NCI-H774 (cell line): ENCODE measurements around the gene ASXL2.

Experiments
- DNase-seq: peaks from one replicate; lab custom pipeline; 2025; lab: John Stamatoyannopoulos, UW

ASXL2 gene

DNA sequence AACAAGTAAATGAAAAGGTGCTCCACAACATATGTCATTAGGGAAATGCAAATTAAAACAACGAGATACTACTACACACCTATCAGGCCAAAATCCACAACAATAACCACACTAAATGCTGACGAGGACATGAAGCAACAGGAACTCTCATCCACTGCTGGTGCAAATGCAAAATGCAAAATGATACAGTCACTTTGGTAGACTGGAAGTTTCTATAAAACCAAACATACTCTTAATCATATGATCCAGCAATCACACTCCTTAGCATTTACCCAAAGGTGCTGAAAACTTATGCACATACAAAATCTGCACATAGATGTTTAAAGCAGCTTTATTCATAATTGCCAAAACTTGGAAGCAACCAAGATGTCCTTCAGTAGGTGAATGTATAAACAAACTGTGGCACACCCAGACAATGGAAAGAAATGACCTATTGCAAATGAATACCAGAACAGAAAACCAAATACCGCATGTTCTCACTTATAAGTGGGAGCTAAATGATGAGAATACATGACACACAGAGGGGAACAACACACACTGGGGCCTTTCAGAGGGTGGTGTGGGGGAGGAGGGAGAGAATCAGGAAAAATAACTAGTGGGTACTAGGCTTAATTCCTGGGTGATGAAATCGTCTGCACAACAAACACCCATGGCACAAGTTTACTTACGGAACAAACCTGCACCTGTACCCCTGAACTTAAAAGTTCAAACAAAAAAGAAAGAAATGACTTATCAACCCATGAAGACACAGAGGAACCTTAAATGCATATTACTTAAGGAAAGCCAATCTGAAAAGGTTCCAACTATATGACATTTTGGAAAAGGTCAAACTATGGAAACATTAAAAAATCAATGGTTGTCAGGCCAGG lies 80.4 kb downstream of the ASXL2 start:
- DNase-seq = no peak

- DNase-seq = no peak
Observed at GRCh38 chr2:25794544-25795276, 83.6 kb downstream of the ASXL2 start.

- no peak for DNase-seq
Observed at GRCh38 chr2:25790074-25790790, 88.1 kb downstream of the ASXL2 start.

DNA sequence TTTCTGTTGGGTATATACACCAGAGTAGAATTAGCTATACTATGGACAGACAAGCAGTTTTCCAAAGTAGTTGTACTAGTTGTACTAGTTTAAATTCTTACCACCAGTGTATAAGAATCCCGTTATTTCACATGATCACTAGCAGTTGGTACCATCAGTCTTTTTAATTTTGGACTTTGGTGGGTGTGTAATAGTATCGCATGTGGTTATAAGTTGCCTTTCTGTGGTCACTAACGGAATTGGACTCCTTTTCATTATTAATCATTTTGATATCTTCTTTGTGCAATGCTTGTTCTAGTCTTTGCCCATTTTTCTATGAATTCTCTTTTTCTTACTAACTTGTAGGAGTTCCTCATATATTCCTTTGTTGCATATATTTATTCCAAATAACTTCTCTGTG lies 89.8 kb downstream of the ASXL2 start:
- DNase-seq = no peak

DNA sequence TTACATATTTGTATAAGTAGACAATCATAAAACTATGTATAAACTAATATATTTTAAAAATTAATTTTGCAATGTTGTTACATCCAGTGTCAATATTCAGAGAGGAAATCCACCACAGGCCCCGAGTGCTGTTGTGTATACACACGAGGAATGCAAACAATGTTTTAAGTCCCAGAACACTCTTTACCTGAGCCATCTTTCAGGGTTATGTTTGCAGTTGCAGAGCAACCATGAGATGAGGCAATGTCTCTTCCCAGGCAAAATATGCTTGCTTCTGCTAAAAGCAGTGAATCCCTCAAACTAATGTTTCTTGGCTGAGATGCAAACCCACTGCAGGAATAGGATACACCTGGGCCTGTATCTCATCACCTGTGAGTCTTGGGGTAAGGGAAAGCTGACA lies 91.3 kb downstream of the ASXL2 start:
- no peak for DNase-seq

DNA sequence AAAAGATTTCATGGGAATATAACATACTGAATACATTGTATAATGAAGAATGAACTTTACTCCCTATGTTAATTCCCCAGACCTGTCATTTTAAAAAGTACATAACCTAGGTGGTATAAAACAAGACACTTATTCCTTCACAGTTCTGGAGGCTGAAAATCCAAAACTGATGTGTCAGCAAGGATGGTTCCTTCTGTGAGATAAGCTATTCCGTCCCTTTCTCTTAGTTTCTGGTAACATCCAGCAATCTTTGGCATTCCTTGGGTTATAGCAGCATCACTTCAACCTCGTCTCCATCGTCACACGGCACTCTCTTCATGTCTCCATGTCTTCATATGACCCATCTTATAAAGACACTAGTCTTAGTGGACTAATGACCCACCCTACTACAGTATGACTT lies 93.9 kb downstream of the ASXL2 start:
- DNase-seq = no peak

- no peak for DNase-seq
Observed at GRCh38 chr2:25777077-25777476, 101.2 kb downstream of the ASXL2 start.

- DNase-seq = no peak
Observed at GRCh38 chr2:25772078-25772477, 106.2 kb downstream of the ASXL2 start.

DNA sequence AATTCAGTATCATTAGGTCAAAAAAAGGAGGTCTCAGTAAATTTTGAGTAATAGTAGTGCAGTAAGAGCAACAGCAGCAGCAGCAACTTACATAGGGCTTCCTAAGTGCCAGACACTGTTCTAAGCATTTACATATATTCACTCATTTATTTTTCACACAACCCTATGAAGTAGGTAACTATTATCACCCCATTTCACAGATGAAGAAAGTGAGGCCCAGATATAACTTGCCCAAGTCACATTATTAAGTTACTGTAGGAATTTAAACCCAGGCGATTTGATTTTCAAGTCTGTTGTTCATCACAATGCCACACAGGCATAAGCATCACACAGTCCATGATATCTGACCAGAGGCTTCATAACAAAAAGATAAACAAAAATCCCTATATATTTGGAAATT lies 114.7 kb downstream of the ASXL2 start:
- no peak for DNase-seq

GRCh38 chr2:25760297-25760696 lies 118.0 kb downstream of the ASXL2 start:
- DNase-seq = no peak

DNA sequence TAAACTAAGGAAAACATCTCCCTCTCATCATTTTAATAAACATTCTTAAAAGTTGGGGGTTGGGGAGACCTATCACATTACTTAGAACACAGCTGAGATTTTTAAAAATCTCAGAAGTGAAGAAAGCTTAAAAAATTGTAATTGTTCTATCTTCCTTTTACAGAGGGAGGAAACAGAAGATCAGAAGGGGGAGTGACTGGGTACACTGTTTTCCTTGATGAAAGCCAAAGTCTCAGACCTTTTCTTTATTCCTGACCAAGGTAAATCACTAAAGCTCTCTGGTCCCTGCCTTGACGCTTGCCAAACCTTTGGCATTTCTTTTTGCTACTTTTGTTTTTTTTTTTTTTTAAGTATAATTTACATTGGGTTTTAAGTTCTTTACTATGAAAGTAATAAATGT lies 119.9 kb downstream of the ASXL2 start:
- DNase-seq = no peak

DNA sequence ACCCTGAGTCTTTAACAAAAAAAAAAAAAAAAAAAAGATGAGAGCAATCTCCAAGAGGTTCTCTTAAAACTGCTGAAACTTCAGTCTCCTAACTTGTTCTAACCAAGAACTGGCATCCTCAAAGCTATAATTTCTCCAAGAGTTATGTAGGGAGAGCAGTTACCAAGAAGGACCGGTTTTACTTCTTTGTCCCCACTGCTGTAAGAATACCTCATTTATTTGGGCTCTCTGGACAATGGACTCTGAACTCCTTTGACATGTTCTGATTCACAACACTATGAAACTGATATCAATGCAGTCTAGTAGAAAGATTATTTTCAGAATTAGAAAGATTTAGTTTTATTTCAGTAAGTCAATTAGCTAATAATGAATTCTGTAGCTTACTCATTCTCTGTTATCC lies 120.4 kb downstream of the ASXL2 start:
- DNase-seq = no peak

- no peak for DNase-seq
Observed at GRCh38 chr2:25756536-25756935, 121.8 kb downstream of the ASXL2 start.

DNA sequence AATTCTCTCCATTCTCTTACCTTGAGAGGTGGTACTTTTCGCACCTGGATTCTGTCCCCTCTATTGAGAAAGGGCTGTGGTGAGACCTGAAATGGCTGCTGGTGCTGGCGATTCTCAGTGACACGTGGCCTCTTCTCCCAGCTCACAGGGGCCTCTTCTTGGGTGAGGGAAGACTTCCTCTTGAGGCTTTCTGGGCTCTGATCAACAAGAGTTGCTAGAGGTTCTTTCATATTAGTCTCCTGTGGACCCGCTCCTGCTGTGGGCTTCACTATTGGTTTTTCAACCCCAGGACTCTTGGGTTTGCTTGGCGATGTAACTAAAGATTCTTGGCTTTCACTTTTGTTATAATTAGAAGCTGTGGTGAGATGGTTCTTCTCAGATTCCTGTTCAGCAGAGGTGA lies 128.6 kb downstream of the ASXL2 start:
- no peak for DNase-seq

- no peak for DNase-seq
Observed at GRCh38 chr2:25744055-25744454, 134.2 kb downstream of the ASXL2 start.

DNA sequence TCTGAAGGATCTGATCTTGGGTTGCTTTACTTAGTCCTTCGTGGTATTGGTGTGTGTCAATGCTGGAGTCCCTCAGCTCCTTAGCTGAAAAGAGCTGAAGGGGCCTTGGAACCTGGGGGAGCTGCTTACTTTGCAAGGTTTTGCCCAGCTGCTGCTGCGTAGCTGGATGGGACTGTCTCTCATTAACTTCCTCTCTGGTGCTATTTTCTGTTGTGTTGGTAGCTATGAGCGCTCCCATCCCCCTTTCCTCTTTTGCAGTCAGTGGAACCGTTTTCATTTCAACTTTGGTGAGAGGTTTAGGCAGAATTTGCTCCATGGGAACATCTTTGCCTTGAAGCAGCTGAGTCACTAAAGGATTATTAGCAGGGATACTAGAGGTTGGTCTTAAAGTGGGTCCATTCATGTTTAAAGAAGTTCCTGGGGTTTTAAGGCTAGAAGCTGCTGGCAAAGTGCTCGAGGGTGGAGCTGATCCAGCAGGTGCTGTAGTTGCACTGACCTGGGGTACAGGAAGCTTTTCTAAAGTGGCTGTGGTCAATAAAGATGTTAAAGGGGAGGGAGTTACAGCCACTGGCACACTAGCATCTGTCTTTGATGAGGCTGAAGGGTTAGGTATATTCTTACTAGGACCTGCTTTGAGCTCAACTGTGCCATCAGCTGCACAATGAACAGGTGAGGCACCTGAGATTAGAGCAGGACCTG lies 135.0 kb downstream of the ASXL2 start:
- no peak for DNase-seq

DNA sequence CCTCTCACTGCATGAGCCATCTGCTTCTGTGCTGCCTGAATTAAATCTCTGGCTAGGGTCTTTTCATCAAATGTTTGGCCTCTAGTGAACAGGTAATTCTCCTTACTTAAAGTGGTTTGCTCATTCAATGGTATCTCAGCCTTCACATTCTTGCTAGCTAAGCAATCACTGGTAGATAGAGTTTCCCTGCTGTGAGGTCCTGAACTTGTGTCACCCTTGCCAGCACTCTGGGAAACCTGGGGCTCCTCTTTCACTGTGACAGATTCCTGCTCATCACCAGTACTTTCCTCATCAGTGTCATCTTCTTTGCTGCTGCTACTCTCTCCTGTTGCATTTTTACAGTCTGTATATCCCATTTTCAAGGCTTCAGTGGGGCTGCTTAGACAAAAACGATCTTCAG lies 135.8 kb downstream of the ASXL2 start:
- DNase-seq = no peak

DNA sequence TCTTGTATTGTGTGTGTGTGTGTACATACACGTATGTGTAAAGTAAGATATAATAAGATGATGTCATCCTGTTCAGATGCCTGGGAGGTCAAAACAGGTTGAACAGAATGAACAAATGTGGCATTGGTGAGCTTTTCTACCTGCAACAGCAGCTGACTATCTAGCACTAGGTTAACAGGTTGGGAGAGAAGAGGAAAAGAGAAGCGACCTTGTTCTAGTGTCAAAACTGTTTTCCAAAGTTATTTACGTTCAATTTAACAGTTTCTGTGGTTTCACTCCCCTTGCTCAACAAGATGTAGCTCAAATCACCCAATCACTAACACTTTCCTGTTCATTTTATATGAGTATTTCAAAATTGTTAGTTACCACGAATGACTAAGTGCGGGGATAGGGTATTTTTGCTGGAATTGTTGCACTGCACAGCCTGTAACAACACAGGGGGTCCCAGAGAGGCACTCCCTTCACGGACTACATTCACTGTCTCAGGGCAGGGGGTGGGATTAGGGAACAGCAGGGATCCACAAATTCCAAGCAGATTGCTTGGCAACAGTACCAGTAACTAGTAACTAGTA lies 137.4 kb downstream of the ASXL2 start:
- DNase-seq = no peak

DNA sequence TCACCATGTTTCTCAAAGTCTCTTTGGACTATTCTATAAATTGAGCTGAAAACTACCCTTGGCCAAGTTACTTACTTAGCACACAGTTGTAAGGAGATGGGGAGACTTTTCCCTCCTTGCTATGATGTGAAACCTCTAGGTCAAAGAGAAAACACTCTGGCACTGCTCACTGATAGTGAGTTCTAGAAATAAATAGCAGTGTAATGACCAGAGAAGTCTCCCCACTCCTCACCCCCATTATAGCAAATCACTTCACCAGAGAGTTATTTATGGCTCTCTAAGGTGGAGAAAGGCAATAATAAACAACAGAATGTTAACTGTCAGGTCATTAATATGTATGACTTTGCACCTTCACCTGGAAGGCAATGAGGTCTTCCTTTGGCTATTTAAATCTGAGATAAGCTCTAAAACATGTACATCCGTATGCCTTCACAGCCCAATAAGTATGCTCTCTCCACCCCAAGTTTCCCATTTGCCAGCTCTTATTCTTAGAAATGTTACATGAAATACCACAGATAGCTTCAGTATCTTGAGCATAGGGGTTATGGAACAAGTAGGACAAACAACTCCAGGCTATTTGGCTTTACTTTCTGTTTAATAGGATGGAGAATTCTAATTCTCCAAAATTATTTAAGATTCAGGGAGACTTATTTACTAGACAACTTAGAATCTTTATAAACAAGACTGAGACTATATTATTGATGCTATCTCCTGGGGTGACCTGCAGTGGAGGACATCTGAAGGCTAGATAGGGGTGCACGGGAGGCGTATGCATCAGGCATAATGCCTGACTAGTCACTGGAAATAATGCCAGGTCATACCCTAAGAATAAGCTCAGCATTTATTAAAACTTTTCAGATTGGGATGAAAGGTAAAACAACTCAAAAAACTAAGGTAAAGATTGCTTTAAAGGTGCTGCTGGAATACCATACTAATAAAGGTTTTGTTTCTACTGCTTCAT lies 139.6 kb downstream of the ASXL2 start:
- no peak for DNase-seq

DNA sequence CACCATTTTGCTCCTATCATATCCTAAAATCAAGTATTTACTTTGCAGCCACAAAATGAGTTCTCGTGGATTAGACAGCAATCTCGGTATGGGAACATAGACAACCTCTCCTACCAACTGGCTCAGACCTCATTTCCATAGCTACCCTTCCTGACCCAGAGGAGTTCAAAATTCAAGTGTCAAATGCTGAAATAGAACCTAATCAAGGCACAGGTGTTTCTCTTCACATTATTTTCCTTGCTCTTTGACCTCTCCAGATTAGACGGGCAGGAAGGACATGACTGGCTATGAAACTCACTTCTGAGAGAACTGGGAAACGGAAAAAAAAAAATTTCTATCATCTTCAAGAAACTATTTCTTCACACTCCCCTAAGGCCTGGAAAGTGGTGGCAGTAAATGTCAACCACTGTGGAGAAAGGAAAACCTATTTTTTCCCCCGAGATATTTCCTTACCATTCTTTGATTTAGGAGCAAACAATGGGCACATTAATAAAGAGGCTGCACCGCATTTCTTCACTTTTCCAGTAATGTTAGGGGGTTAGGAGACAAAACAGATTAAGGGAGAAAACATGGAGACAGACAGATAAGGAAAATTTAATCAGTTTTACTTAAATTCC lies 141.3 kb downstream of the ASXL2 start:
- no peak for DNase-seq
